NCI-H1694 treated with DMSO at 0.1 percent for 48 hours (cell line): Measurements from ENCODE around the gene BLTP3B.

ENCODE experiments used
- DNase-seq: peaks from one replicate; lab custom pipeline; 2025; lab: John Stamatoyannopoulos, UW

Gene BLTP3B

DNA sequence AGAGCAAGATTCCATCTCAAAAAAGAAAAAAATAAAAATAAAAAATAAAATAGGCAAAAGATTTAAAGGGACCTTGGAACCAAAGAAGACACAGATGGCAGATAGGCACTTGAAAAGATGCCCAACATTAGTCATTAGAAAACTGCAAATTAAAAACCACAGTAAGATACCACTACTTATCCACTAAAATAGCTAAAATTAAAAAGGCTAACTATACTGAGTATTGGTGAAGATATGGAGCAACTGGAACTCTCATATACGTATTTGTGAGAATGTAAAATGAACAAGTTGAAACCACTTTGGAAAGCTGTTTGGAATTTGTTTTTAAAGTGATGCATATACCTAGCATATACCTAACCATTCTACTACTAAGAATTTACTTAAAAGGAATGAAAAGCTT is 22.3 kb downstream of the BLTP3B start:
- DNase-seq, result no peak

DNA sequence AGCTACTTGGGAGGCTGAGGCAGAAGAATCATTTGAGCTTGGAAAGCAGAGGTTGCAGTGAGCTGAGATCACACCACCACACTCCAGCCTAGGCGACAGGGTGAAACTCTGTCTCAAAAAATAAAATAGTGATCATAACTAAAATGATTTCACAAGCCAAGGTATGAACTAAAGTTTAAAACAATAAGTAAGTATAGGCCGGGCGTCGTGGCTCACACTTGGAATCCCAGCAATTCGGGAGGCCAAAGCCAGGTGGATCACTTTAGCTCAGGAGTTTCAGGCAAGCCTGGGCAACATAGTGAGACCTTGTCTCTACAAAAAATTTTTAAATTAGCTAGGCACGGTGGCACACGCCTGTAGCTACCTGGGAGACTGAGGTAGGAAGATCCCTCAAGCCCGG is 27.4 kb downstream of the BLTP3B start:
- DNase-seq, result no peak

DNA sequence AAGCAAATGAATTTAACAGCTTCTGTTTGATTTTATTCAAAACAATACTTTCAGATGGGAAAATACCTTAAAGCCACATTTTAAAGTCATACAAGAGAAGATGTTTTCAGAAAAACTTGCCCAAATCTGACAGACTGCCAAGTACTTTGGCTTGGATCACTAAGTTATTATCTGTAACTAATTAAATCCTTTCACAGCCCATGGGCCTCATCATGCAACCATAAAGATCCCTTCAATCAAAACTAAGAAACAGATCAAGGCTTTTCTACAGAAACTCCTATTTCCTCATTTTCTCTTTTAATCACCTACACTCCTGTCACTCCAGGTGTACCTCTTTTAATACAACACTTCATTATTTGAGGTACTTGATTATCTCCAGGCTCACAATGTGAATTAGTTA is 28.1 kb downstream of the BLTP3B start:
- DNase-seq, result no peak

DNA sequence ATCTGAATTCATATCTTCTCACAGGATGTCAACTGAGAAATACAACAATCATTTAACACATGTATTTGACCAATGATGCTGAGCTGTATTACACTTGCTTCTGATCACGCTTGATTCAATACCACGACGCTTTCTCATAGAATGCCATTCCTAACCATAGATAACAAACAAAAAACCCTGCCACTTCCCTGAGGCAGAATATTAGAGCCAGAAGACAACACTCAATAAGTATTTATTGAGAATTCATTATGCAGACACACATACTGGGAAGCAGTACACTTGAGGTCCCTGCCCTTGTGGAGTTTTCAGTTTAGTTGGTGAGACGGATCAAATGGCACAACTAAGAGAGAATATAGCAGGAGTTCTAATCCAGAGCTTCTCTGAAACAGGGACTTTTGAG is 32.4 kb downstream of the BLTP3B start:
- no peak for DNase-seq

DNA sequence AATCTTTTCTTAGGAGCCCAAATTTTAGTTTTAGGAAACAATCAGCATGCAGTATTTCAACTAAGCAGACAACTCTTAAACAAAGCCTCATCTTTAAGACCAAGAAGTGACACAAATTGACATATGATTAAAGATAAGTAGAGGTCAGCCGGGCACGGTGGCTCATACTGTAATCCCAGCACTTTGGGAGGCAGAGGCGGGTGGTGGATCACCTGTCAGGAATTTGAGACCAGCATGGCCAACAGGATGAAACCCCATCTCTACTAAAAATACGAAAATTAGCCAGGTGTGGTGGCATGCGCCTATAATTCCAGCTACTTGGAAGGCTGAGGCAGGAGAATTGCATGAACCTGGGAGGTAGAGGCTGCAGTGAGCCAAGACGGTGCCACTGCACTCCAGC is 35.8 kb downstream of the BLTP3B start:
- no peak for DNase-seq

DNA sequence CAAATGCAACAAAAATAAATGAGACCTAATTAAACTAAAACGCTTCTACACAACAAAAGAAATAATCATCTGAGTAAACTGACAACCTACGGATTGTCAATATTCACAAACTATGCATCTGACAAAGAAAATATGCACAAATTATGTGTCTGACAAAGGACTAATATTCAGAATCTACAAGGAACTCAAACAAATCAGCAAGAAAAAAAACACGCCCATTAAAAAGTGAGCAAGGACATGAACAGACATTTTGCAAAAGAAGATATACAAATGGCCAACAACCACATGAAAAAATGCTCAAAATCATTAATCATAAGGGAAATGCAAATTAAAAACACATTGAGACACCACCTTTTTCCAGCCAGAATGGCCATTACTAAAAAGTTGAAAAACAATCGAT is 37.0 kb downstream of the BLTP3B start:
- no peak for DNase-seq

DNA sequence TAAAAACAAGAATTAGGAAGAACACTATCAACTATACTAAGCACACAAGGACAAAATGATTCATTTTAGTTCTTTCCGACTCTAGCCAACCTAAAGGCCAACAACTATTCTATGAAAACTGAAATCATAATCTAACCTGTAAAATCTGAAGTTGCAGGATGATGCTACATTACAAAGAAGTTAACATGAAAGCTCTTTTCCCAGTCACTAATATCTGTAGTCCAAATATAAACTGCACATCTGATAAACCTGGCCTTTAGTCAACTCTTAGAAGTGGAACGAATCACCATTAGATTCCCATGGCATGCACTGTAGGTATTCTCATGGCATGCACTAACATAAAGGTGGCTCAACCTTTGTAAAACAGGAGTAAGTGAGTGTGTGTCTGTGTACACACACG is 41.7 kb downstream of the BLTP3B start:
- no peak for DNase-seq
